SU-DHL-6 (cell line): ENCODE results near the gene LRRC43.

Experiments used
- H2AFZ ChIP-seq: fragments of 200-600 bp; sonication (generic); 2 replicates; pipeline ENCODE4 v1.6.1; 2014; ENCODE audit warnings: low read depth, mild to moderate bottlenecking, moderate library complexity, mixed read lengths, antibody characterized with exemption, low read length; ENCODE audit not compliant: severe bottlenecking
- H3F3A ChIP-seq: fragments of 200-600 bp; shearing (Covaris generic); 2 replicates; pipeline ENCODE4 v1.6.0; 2016; ENCODE audit warnings: antibody characterized with exemption, mild to moderate bottlenecking; ENCODE audit not compliant: insufficient read depth
- H3K27ac ChIP-seq: fragments of 200-600 bp; sonication (generic); 2 replicates; pipeline ENCODE4 v1.5.1; 2016; ENCODE audit warnings: low read depth, mild to moderate bottlenecking, low read length, moderate library complexity, mixed read lengths
- H3K27me3 ChIP-seq: fragments of 200-600 bp; sonication (generic), shearing (Covaris generic); 2 replicates; pipeline ENCODE4 v1.6.0; 2014; ENCODE audit warnings: mild to moderate bottlenecking, low read length
- H3K36me3 ChIP-seq: fragments of 200-600 bp; sonication (generic); 2 replicates; pipeline ENCODE4 v1.6.1; 2014; ENCODE audit warnings: mild to moderate bottlenecking, low read length, mixed read lengths
- H3K4me2 ChIP-seq: fragments of 300-600, 200-600 bp; shearing (Covaris generic), sonication (generic); 2 replicates; pipeline ENCODE4 v1.6.0; 2014; ENCODE audit warnings: low read length, low read depth, mild to moderate bottlenecking; ENCODE audit not compliant: poor library complexity, severe bottlenecking
- H3K4me3 ChIP-seq: fragments of 200-600 bp; sonication (generic); 2 replicates; pipeline ENCODE4 v1.5.1; 2014; ENCODE audit warnings: antibody characterized with exemption, low read length, mild to moderate bottlenecking, mixed read lengths; ENCODE audit not compliant: insufficient read depth, poor library complexity, severe bottlenecking
- H3K79me2 ChIP-seq: fragments of 200-600 bp; sonication (generic); 2 replicates; pipeline ENCODE4 v1.6.1; 2014; ENCODE audit warnings: mild to moderate bottlenecking, low read length, moderate library complexity; ENCODE audit not compliant: insufficient read depth
- H3K9ac ChIP-seq: fragments of 200-600 bp; sonication (generic); 2 replicates; pipeline ENCODE4 v1.7.0; 2014; ENCODE audit warnings: mild to moderate bottlenecking, low read length
- H3K9me2 ChIP-seq: fragments of 200-600 bp; sonication (generic); replicated peaks from 2 replicates; pipeline ENCODE4 v1.6.1; 2014; ENCODE audit warnings: low read length; ENCODE audit not compliant: insufficient read depth
- H3K9me3 ChIP-seq: fragments of 200-600 bp; sonication (generic); 2 replicates; pipeline ENCODE4 v1.6.1; 2014; ENCODE audit warnings: low read length, mixed read lengths; ENCODE audit not compliant: insufficient read depth
- H4K20me1 ChIP-seq: fragments of 200-600 bp; sonication (generic); 2 replicates; pipeline ENCODE4 v1.6.1; 2014; ENCODE audit warnings: low read depth, mild to moderate bottlenecking, antibody characterized with exemption, low read length, moderate library complexity, mixed read lengths
- EZH2phosphoT487 ChIP-seq: fragments of 200-600 bp; sonication (generic), shearing (Covaris generic); conservative IDR thresholded peaks from 2 replicates; pipeline ENCODE4 v1.6.1; 2018; ENCODE audit warnings: mild to moderate bottlenecking, antibody characterized with exemption, low read length, moderate library complexity, mixed read lengths
- TF ChIP-seq, protein P1 (sequence below): fragments of 200-600 bp; sonication (generic); IDR thresholded peaks from one replicate; pipeline ENCODE4 v1.5.1; 2017; ENCODE audit warnings: antibody characterized with exemption, mild to moderate bottlenecking, low read length, moderate library complexity; ENCODE audit not compliant: insufficient read depth, poor library complexity, severe bottlenecking

Gene LRRC43

DNA sequence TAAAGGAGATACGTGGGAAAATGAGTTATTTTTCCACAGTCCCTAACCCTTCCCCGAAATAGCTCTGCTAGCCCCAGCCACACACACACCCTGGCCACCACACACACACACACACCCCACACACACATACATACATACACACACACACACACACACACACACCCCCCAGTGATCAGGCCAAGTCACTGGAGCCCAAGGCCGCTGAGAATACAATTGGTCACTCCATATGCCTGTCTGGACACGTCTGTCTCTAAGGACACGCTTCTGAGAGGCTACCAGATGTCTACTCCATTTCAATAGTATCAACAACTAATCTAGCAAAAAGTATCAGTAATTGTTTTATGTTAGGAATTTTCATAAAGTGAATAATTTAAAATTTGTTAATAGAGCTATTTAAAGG, 55.9 kb downstream of the LRRC43 start:
- Histone ChIP-seq H3K9me2 (no peaks in the 10 kb centered on the region), H3K27me3 (no peaks in the 10 kb centered on the region), H3K9me3 (no peaks in the 10 kb centered on the region), H3K27ac (no peak overlapping the region), H3K4me3 (no peak overlapping the region), H3K36me3 (no peaks in the 10 kb centered on the region), H3K79me2 (no peaks in the 10 kb centered on the region), H2AFZ (no peak overlapping the region), H3F3A (no peaks in the 10 kb centered on the region), H4K20me1 (no peaks in the 10 kb centered on the region), H3K9ac (no peak overlapping the region), H3K4me2 (no peak overlapping the region)
- TF ChIP-seq EZH2phosphoT487: no peak
- TF ChIP-seq, protein P1, sequence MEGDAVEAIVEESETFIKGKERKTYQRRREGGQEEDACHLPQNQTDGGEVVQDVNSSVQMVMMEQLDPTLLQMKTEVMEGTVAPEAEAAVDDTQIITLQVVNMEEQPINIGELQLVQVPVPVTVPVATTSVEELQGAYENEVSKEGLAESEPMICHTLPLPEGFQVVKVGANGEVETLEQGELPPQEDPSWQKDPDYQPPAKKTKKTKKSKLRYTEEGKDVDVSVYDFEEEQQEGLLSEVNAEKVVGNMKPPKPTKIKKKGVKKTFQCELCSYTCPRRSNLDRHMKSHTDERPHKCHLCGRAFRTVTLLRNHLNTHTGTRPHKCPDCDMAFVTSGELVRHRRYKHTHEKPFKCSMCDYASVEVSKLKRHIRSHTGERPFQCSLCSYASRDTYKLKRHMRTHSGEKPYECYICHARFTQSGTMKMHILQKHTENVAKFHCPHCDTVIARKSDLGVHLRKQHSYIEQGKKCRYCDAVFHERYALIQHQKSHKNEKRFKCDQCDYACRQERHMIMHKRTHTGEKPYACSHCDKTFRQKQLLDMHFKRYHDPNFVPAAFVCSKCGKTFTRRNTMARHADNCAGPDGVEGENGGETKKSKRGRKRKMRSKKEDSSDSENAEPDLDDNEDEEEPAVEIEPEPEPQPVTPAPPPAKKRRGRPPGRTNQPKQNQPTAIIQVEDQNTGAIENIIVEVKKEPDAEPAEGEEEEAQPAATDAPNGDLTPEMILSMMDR: no peak

DNA sequence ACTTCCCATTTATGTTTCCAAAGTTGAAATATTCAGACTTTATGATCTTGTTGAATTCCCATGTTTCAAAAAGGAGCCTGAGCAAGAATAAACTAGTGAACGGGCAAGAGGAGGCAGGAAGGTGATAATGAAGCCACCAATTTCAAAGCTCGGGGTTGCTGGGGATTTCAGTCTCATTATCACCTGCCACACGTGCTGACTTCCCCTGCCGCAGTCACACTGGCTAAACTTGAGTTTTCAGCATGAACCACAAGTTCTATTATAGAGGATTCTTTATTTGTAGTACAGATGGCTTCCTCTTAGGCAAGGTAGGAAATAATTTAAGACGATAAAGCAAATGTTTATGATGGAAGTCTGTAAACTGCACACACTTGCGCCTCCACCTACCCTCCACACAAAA, 61.0 kb downstream of the LRRC43 start:
- no peaks in the 10 kb centered on the region for H3K9me3 ChIP-seq
- no peaks in the 10 kb centered on the region for H3F3A ChIP-seq
- no peak overlapping the region for H3K4me2 ChIP-seq
- no peak overlapping the region for H3K4me3 ChIP-seq
- H3K79me2 ChIP-seq: no peaks in the 10 kb centered on the region
- no peaks in the 10 kb centered on the region for H3K36me3 ChIP-seq
- TF ChIP-seq, protein P1: no peak
- TF ChIP-seq EZH2phosphoT487: no peak
- no peak overlapping the region for H2AFZ ChIP-seq
- no peak overlapping the region for H3K27ac ChIP-seq
- H3K27me3 ChIP-seq: no peaks in the 10 kb centered on the region
- H4K20me1 ChIP-seq: no peaks in the 10 kb centered on the region
- no peak overlapping the region for H3K9ac ChIP-seq
- H3K9me2 ChIP-seq: no peaks in the 10 kb centered on the region

DNA sequence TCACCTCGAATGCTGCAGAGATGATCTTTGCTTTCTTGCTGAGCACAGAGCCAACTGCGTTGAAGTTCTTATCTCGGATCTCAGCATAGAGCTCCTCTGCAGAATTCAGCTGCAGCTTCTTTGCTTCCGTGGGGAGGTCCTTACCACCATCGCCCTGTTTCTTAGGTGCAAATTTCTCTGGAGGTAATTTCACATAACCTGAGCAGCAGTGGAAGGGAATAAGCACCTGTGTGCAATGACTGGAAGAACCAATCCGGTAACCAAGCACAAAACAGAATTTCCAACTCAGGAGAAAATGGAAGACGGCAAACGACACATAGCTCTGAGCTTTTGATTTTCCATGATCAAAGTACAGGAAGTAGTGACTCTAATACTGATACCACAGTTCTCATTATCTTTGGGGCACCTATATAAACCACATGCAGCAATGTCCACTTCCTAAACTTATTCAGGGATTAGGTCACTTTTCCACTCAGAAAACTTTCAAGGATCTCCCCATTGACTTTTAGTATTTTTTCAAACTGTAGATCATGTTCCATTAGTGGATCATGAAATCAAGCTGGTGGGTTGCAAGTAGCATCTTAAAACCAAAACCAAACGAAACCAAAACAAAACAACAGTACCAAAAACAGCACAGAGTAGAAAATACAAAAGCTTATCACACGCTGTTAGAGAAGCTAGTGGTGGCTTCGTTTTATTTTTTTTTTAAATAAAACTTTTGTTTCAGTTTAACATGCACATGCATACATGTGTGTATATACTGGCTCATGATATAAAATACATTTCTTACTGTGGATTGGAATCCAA, 61.8 kb downstream of the LRRC43 start:
- no peak overlapping the region for H3K4me3 ChIP-seq
- no peak overlapping the region for H2AFZ ChIP-seq
- no peaks in the 10 kb centered on the region for H3K79me2 ChIP-seq
- no peaks in the 10 kb centered on the region for H3K27me3 ChIP-seq
- H3F3A ChIP-seq: no peaks in the 10 kb centered on the region
- H3K9ac ChIP-seq: no peak overlapping the region
- no peak overlapping the region for H3K27ac ChIP-seq
- H4K20me1 ChIP-seq: no peaks in the 10 kb centered on the region
- H3K9me2 ChIP-seq: no peaks in the 10 kb centered on the region
- H3K4me2 ChIP-seq: no peak overlapping the region
- TF ChIP-seq EZH2phosphoT487: no peak
- TF ChIP-seq, protein P1: no peak
- H3K36me3 ChIP-seq: no peaks in the 10 kb centered on the region
- H3K9me3 ChIP-seq: no peaks in the 10 kb centered on the region
